Spinal cord (tissue), 10 donors: ENCODE data around the gene MIDN. TPM values are rescaled to one million over a fixed set of nuclear protein-coding genes. Genes with fewer than 3 reads are reported as not detected.
"Not testable (repeated sequence)": the region's sequence is repeated elsewhere in the genome, so short reads cannot be mapped to it uniquely, and the experiment has no call there.

Source experiments
- DNase-seq, 6 donors: peaks; one replicate each; pipeline versions ENCODE4 v3.0.0 to v3.0.0-alpha.2; 2013 to 2015; ENCODE audit warnings: low spot score in 6 of 6, low read depth in 4 of 6
- H3K27ac ChIP-seq: one replicate; pipeline ENCODE4 v1.5.1; 2013; ENCODE audit warnings: low read depth, low read length, control low read depth
- H3K27me3 ChIP-seq: one replicate; pipeline ENCODE4 v1.6.1; 2013; ENCODE audit warnings: low read length; ENCODE audit not compliant: control insufficient read depth, insufficient read depth
- H3K36me3 ChIP-seq: one replicate; pipeline ENCODE4 v1.6.1; 2013; ENCODE audit warnings: low read length; ENCODE audit not compliant: control insufficient read depth, insufficient read depth
- H3K4me1 ChIP-seq: one replicate; pipeline ENCODE4 v1.6.1; 2013; ENCODE audit warnings: low read length; ENCODE audit not compliant: control insufficient read depth, insufficient read depth
- H3K4me3 ChIP-seq: one replicate; pipeline ENCODE4 v1.5.1; 2013; ENCODE audit warnings: low read depth, low read length, control low read depth
- H3K9me3 ChIP-seq: one replicate; pipeline ENCODE4 v1.6.1; 2013; ENCODE audit warnings: low read length; ENCODE audit not compliant: control insufficient read depth, insufficient read depth
- WGBS: methylation state at CpG from one replicate; pipeline ENCODE4 v1.1.5; 2013; ENCODE audit warnings: missing lambda C conversion rate; ENCODE audit not compliant: insufficient coverage; 5-methylcytosine and 5-hydroxymethylcytosine counted together
- polyA plus RNA-seq, 2 donors: library from polyadenylated mRNA; unstranded; fragments of 120-200 nt; gene quantifications; one replicate each; pipeline ENCODE4 v1.2.1, GENCODE V29; 2013; ENCODE audit not compliant: insufficient read length in 2 of 2
- total RNA-seq, 2 donors: library from RNA; depleted of rRNA in 1 of 2; stranded (reverse); fragments of 120-200 nt in 1 of 2; fragments of >200 nt in 1 of 2; gene quantifications; one replicate each; pipeline versions ENCODE4 v1.2.3 to v1.2.4, GENCODE V29; 2013 to 2014
- donor health status: healthy.

The MIDN gene
- total and polyA plus RNA-seq, 4 donors, result 13.3 to 97.1 (median 54.6) TPM

DNA sequence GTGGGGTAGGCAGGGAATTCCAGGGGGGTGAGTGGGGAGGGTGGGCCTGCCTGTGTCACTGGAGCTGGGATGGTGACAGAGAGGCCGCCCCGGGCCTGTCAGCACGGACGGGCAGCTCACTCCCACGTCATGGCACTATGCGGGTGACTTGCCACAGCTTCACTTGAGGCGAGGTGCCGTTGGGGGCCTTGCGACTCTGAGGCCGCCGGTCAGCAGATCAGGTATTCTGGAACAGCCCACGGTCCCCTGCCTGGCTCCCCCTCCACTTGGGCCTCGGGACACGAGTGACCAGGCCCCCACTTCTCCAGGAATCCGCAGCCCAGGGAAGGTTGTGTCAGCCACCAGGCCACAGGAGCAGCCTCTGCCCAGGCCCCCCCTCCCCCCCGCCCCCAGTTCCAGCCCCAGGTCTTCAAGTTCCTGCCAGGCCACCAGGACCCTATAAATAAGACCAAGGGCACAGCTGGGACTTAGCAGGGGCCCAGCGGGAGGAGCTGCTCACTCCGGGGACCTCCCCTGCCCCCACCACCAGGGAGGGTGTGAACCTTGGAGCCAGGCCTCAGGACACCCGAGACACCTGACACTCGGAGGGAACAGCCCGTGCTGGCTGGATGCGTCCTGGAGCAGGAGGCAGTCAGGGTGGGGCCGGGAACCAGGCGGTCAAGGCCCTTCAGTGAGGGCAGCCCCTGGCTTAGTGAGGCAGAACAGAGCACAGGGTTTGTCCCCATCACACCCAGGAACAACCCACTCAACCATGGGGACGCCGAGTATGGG, 2.7 kb upstream of the MIDN start:
- Histone ChIP-seq H3K4me1 (peaks cover 69% of the 10 kb centered on the region), H3K36me3 (peaks cover 42% of the 10 kb centered on the region), H3K4me3 (no peak overlapping the region), H3K27ac (peak overlapping the region; percentile 84), H3K9me3 (no peaks in the 10 kb centered on the region), H3K27me3 (no peaks in the 10 kb centered on the region)
- WGBS, result 80% methylated on average over 22 of the region's 26 CpGs
- no peak for DNase-seq

- H3K27ac ChIP-seq, result peak overlapping the region; percentile 15
- H3K4me3 ChIP-seq, H3K27me3 ChIP-seq, H3K9me3 ChIP-seq: not testable (repeated sequence)
- peak in 1 of 6 donors; percentile 43 for DNase-seq
- peaks cover 48% of the 10 kb centered on the region for H3K36me3 ChIP-seq
- peaks cover 66% of the 10 kb centered on the region for H3K4me1 ChIP-seq
- WGBS, result 60% methylated on average over 15 of the region's 27 CpGs
These were observed 1.9 kb upstream of the MIDN start for GRCh38 chr19:1246265-1247087.

DNA sequence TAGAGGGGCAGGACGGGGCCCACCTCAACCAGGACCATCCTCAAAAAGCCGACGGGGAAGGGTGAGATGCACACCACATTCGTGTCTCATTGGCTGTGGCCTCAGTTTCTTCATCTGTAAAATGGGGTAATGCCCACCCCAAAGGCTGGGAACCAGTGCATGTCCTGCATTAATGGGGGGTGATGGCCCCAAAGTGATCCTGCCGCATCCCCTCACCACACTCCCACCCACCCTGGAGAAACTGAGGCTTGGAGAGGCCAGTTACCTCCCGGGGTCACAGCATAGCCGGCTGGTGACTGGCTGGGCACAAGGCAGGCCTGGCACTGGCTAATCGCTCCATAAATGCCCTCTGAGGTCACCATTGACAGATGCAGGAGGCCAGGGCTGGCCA, 640 bp upstream of the MIDN start:
- Histone ChIP-seq H3K36me3 (peaks cover 57% of the 10 kb centered on the region), H3K4me1 (peaks cover 69% of the 10 kb centered on the region), H3K27me3 (no peaks in the 10 kb centered on the region), H3K27ac (peak overlapping the region; percentile 95), H3K9me3 (no peaks in the 10 kb centered on the region), H3K4me3 (peak overlapping the region; percentile 75)
- WGBS, result 82% methylated on average over 6 of the region's 8 CpGs
- DNase-seq, result no peak

DNA sequence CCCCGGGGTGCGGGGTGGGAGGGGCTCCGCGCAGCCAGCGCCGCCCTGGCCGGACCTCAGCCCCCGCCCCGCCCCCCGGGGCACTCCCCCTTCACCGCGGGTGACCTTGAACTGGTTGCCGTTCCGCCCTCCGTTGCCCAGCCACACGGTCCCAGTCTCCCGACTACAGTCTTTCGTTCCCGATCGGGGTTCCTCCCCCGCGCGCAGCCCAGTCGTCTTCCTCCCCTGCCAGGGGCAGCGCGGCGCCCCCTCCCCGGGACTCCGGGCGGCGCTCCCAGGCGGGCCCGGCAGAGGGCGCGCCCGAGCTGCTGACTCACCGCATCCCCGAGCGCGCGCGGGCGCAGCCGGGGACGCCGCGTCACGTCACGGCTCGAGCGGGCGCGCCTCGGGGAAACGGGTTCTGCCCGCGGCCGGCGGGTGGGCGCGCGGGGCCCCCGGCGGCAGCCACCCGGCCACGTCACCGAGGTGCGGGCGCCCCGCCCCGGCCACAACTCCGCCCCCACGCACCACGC, 459 bp downstream of the MIDN start:
- Histone ChIP-seq H3K36me3 (peaks cover 63% of the 10 kb centered on the region), H3K27ac (peak overlapping the region; percentile 95), H3K27me3 (no peaks in the 10 kb centered on the region), H3K4me3 (peak overlapping the region; percentile 75), H3K9me3 (no peaks in the 10 kb centered on the region), H3K4me1 (peaks cover 69% of the 10 kb centered on the region)
- under 1% methylated on average over 69 of the region's 74 CpGs for WGBS
- DNase-seq, result peak in 4 of 6 donors; percentile 75 to 95 (median 87)

DNA sequence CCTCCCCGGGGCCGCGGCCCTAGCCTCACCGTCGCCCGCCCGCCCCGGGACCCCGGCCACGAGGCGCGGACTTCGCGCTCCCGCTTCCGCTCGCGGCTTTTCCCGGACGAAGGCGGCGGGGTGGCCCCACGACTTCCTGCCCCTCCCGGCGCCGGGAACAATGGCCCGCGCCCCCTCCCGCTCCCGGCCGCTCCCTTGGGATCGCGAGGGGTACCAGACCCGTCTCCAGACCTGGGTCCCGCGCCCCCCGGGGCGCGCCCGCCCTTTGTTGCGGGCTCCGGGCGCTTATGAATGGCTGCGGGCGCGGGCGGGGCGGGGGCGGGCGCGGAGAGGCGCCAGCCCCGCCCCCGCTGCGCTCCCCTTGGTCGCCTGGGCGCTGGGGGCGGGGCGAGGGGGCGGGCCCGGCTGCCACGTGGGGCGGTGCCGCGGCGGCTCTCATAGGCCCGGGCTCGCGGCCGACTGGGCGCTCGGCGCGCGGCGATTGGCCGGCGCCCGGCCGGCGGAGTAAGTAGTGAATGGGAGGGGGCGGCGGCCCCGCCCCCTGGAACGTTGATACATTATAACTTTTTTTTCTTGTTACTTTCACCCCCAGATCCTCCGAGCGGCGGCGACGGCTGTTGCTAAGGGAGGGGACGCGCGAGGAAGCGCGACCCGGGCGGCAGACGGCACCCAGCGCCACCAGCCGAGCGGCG, 1.1 kb downstream of the MIDN start:
- peaks cover 68% of the 10 kb centered on the region for H3K4me1 ChIP-seq

GRCh38 chr19:1249990-1250436, 1.6 kb downstream of the MIDN start:
- DNase-seq, result no peak
- no peaks in the 10 kb centered on the region for H3K9me3 ChIP-seq
- peak overlapping the region; percentile 74 for H3K4me3 ChIP-seq
- H3K4me1 ChIP-seq, result peaks cover 68% of the 10 kb centered on the region
- peak overlapping the region; percentile 81 for H3K27ac ChIP-seq
- H3K36me3 ChIP-seq, result peaks cover 63% of the 10 kb centered on the region
- WGBS, result 0% methylated on average over 67 of the region's 67 CpGs
- no peaks in the 10 kb centered on the region for H3K27me3 ChIP-seq

More for the DNA sequence above, 1.1 kb downstream of the MIDN start:
- Histone ChIP-seq H3K9me3 (no peaks in the 10 kb centered on the region), H3K27me3 (no peaks in the 10 kb centered on the region), H3K4me3 (peak overlapping the region; percentile 74), H3K27ac (peak overlapping the region; percentile 84), H3K36me3 (peaks cover 63% of the 10 kb centered on the region)
- DNase-seq, result peak in 5 of 6 donors; percentile 91 to 99 (median 95)
- under 1% methylated on average over 87 of the region's 102 CpGs for WGBS

GRCh38 chr19:1250437-1251260, 2.3 kb downstream of the MIDN start:
- Histone ChIP-seq H3K36me3 (peaks cover 63% of the 10 kb centered on the region), H3K27ac (peak overlapping the region; percentile 91), H3K9me3 (no peaks in the 10 kb centered on the region), H3K4me1 (peaks cover 68% of the 10 kb centered on the region), H3K27me3 (no peaks in the 10 kb centered on the region), H3K4me3 (peak overlapping the region; percentile 62)
- WGBS, result under 1% methylated on average over 79 of the region's 90 CpGs
- peak in 3 of 6 donors; percentile 66 to 93 (median 92) for DNase-seq

DNA sequence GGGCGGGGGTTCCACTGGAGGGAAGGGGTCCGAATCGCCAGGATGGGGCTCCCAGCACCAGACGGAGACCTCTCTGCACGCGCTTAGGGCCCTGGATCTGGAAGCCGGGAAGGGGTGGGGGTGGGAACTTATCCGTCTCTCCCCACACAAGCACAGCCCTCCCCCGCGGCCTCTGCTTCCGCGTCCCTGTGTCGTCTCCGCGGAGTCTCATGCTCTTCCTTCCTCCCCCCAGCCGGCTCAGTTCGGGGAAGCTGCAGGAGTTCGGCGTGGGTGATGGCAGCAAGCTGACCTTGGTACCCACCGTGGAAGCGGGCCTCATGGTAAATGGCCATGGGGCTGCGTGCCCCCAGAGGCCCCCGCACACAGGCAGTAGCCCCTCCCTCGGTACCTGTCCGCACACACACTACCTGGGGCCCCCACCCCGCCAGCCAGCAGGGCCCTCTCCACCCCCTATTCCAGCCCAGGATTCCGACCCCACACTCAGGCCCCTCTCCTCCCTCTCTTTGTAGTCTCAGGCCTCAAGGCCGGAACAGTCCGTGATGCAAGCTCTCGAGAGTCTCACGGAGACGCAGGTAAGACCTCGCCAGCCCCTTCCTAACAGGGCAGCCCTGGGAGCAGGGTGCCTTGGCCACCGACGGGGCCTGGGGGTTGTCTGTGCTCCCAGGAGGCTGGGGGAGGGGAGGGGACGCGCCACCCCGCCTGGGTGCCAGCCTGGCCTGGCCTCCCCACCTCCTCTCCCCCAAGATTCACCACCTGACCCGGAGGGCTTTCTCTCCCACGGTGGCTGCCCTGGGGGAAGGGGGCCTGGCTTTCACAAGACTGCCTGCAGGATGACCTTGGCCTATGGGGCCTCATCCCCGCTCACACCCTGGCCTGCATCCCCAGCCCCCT, 3.2 kb downstream of the MIDN start:
- 3% methylated on average over 29 of the region's 41 CpGs for WGBS
- Histone ChIP-seq H3K9me3 (no peaks in the 10 kb centered on the region), H3K4me3 (peak overlapping the region; percentile 62), H3K27ac (peak overlapping the region; percentile 91), H3K36me3 (peaks cover 64% of the 10 kb centered on the region), H3K27me3 (no peaks in the 10 kb centered on the region), H3K4me1 (peaks cover 69% of the 10 kb centered on the region)
- DNase-seq, result peak in 2 of 6 donors; percentile 77
